IMR-90 (cell line): Measurements from ENCODE around the gene MLKL.

ENCODE experiments used
- BHLHE40 ChIP-seq: fragments of 150-350 bp; IDR thresholded peaks from 2 replicates; pipeline ENCODE4 v1.6.1; 2016; ENCODE audit warnings: mild to moderate bottlenecking, low read depth, low read length
- CEBPB ChIP-seq: IDR thresholded peaks from 2 replicates; pipeline ENCODE4 v1.6.1; 2012; ENCODE audit warnings: low read depth, low read length, improper control_type of control experiment
- CTCF ChIP-seq: conservative IDR thresholded peaks from 2 replicates; pipeline ENCODE4 v1.5.1; 2012; ENCODE audit warnings: mild to moderate bottlenecking, low read depth, low read length, improper control_type of control experiment
- ELK1 ChIP-seq: fragments of 150-350 bp; IDR thresholded peaks from 2 replicates; pipeline ENCODE4 v1.6.1; 2016; ENCODE audit warnings: low read depth, mild to moderate bottlenecking, low read length, moderate library complexity, borderline replicate concordance
- FOS ChIP-seq: fragments of 150-350 bp; IDR thresholded peaks from 2 replicates; pipeline ENCODE4 v1.6.1; 2016; ENCODE audit warnings: low read depth, low read length
- MAFK ChIP-seq: IDR thresholded peaks from 2 replicates; pipeline ENCODE4 v1.6.1; 2012; ENCODE audit warnings: low read depth, low read length, improper control_type of control experiment
- MXI1 ChIP-seq: IDR thresholded peaks from 2 replicates; pipeline ENCODE4 v1.6.1; 2012; ENCODE audit warnings: low read depth, mild to moderate bottlenecking, low read length, moderate library complexity, borderline replicate concordance
- POLR2A ChIP-seq: IDR thresholded peaks from 2 replicates; pipeline ENCODE4 v1.6.1; 2012; ENCODE audit warnings: mild to moderate bottlenecking, low read depth, low read length
- RAD21 ChIP-seq: IDR thresholded peaks from 2 replicates; pipeline ENCODE4 v1.6.1; 2012; ENCODE audit warnings: low read length, improper control_type of control experiment
- RCOR1 ChIP-seq: IDR thresholded peaks from 2 replicates; pipeline ENCODE4 v1.6.1; 2012; ENCODE audit warnings: mild to moderate bottlenecking, low read length, improper control_type of control experiment; ENCODE audit not compliant: insufficient replicate concordance
- SMC3 ChIP-seq: fragments of 150-350 bp; IDR thresholded peaks from 2 replicates; pipeline ENCODE4 v1.6.1; 2016; ENCODE audit warnings: low read depth, mild to moderate bottlenecking, antibody characterized with exemption, low read length, moderate library complexity
- USF2 ChIP-seq: fragments of 150-350 bp; IDR thresholded peaks from 2 replicates; pipeline ENCODE4 v1.6.1; 2017; ENCODE audit warnings: mild to moderate bottlenecking, antibody characterized with exemption, low read length, low read depth

- TF ChIP-seq POLR2A (no peak), CTCF (no peak), MXI1 (no peak), USF2 (no peak), ELK1 (no peak), RAD21 (no peak), RCOR1 (no peak), FOS (no peak), SMC3 (no peak), CEBPB (no peak), MAFK (no peak), BHLHE40 (no peak)
Observed at GRCh38 chr16:74700116-74700437, 585 bp downstream of the MLKL start.
